Gastrocnemius medialis (tissue), 4 donors: ENCODE results near the gene CIDEC. TPM values are rescaled to one million over a fixed set of nuclear protein-coding genes. Genes with fewer than 3 reads are reported as not detected.

Experiments
- ATAC-seq, 2 donors: fragments of 150-250 bp; one replicate each; pipeline ENCODE4 v1.9.1; 2016
- DNase-seq, 2 donors: peaks; one replicate each; pipeline ENCODE4 v3.0.0-alpha.2; 2019
- H3K27ac ChIP-seq, 4 donors: fragments of 200-600 bp; sonication (generic); 1 replicate in 1 of 4; 2 replicates in 3 of 4; pipeline ENCODE4 v1.5.1; 2016 to 2018; ENCODE audit warnings: mild to moderate bottlenecking in 2 of 4, moderate library complexity in 1 of 4
- H3K27me3 ChIP-seq, 3 donors: fragments of 200-600 bp; sonication (generic) in 2 of 3; 1 replicate in 1 of 3; 2 replicates in 2 of 3; pipeline versions ENCODE4 v1.5.1 to v1.6.0; 2016 to 2019; ENCODE audit warnings: mild to moderate bottlenecking in 1 of 3, moderate library complexity in 1 of 3
- H3K36me3 ChIP-seq, 2 donors: fragments of 200-600 bp; sonication (generic) in 1 of 2; one replicate each; pipeline ENCODE4 v1.5.1; 2017 to 2018
- H3K4me1 ChIP-seq, 2 donors: fragments of 200-600 bp; sonication (generic) in 1 of 2; one replicate each; pipeline ENCODE4 v1.5.1; 2016 to 2017; ENCODE audit warnings: mild to moderate bottlenecking in 2 of 2
- H3K4me3 ChIP-seq, 4 donors: fragments of 200-600 bp; sonication (generic) in 3 of 4; 1 replicate in 1 of 4; 2 replicates in 3 of 4; pipeline ENCODE4 v1.5.1; 2016 to 2019; ENCODE audit warnings: mild to moderate bottlenecking in 2 of 4
- H3K9me3 ChIP-seq, 3 donors: fragments of 200-600 bp; sonication (generic) in 2 of 3; 1 replicate in 1 of 3; 2 replicates in 2 of 3; pipeline ENCODE4 v1.5.1; 2016 to 2019
- POLR2A ChIP-seq, 2 donors: fragments of 450-650 bp; IDR thresholded peaks; one replicate each; pipeline ENCODE4 v1.6.1; 2017; ENCODE audit warnings: antibody characterized with exemption in 2 of 2, mild to moderate bottlenecking in 2 of 2, moderate library complexity in 2 of 2
- in situ Hi-C, 4 donors: fragments of 200-750 bp; cut with MboI; loops; one replicate each; pipeline versions ENCODE4 v1.15.0 to v1.8.0; 2017; ENCODE audit warnings: low sequenced_read_pairs in 4 of 4
- intact Hi-C: fragments of 100-400 bp; cut with DNase I; formaldehyde crosslinking; loops from one replicate; pipeline ENCODE4 v1.15.1; 2023; ENCODE audit warnings: low total_unique reads
- total RNA-seq, 4 donors: library from RNA; depleted of rRNA; stranded (reverse); fragments of >200 nt; gene quantifications; one replicate each; pipeline versions ENCODE4 v1.1.0 to v1.2.3, GENCODE V29; 2016
- TF ChIP-seq, protein P1 (sequence below), 5 experiments: fragments of 450-650 bp in 3 of 5; fragments of 200-600 bp in 2 of 5; sonication (generic) in 2 of 5; IDR thresholded peaks in 4 of 5; conservative IDR thresholded peaks in 1 of 5; 1 replicate in 4 of 5; 2 replicates in 1 of 5; pipeline ENCODE4 v1.5.1; 2016 to 2019; ENCODE audit warnings: antibody characterized with exemption in 5 of 5, mild to moderate bottlenecking in 3 of 5, moderate library complexity in 3 of 5

Gene CIDEC
- total RNA-seq, 4 donors from 2014 or later: 1.4 to 13.4 (median 3.5) TPM

DNA sequence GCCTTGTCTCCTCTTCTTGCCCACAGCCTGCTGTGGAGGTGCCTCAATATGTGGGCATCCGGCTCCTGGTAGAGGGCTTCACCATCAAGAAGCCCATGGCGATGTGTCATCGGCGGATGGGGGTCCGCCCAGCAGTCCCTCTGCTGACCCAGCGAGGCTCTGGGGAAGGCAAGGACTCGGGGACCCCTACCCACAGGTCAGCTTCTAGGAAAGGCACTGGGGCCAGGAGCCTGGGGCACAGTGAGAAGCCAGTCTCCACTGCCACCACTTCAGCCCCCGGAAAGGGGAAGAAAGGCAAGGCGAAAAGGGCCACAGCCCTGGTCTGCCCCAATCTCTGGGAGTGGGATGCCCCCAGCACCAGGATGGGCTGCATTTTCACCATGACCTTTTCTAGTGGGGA is 47.0 kb downstream of the CIDEC start:
- ATAC-seq: no peak
- Histone ChIP-seq H3K4me3 (no peak overlapping the region), H3K27me3 (no peaks in the 10 kb centered on the region), H3K36me3 (peaks cover 0 to 48% of the 10 kb centered on the region in 2 donors), H3K27ac (no peak overlapping the region), H3K9me3 (no peaks in the 10 kb centered on the region), H3K4me1 (no peaks in the 10 kb centered on the region)
- in situ Hi-C loops (no loop called here), intact Hi-C loops (no loop called here)
- DNase-seq: no peak
- TF ChIP-seq, protein P1, sequence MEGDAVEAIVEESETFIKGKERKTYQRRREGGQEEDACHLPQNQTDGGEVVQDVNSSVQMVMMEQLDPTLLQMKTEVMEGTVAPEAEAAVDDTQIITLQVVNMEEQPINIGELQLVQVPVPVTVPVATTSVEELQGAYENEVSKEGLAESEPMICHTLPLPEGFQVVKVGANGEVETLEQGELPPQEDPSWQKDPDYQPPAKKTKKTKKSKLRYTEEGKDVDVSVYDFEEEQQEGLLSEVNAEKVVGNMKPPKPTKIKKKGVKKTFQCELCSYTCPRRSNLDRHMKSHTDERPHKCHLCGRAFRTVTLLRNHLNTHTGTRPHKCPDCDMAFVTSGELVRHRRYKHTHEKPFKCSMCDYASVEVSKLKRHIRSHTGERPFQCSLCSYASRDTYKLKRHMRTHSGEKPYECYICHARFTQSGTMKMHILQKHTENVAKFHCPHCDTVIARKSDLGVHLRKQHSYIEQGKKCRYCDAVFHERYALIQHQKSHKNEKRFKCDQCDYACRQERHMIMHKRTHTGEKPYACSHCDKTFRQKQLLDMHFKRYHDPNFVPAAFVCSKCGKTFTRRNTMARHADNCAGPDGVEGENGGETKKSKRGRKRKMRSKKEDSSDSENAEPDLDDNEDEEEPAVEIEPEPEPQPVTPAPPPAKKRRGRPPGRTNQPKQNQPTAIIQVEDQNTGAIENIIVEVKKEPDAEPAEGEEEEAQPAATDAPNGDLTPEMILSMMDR (IDR thresholded peaks at IDR 0.05 in 4 of 5, conservative IDR thresholded peaks at IDR 0.05 in 1 of 5): no peak
- no peak for TF ChIP-seq POLR2A (IDR thresholded peaks at IDR 0.05)

GRCh38 chr3:9831253-9831652 is 48.8 kb downstream of the CIDEC start:
- in situ Hi-C loops: no loop called here
- H3K9me3 ChIP-seq: no peaks in the 10 kb centered on the region
- H3K36me3 ChIP-seq: peaks cover 0 to 44% of the 10 kb centered on the region in 2 donors
- H3K4me1 ChIP-seq: no peaks in the 10 kb centered on the region
- H3K4me3 ChIP-seq: no peak overlapping the region
- intact Hi-C loops: no loop called here
- ATAC-seq: no peak
- no peak for DNase-seq
- H3K27me3 ChIP-seq: no peaks in the 10 kb centered on the region
- H3K27ac ChIP-seq: no peak overlapping the region
- TF ChIP-seq, protein P1 (IDR thresholded peaks at IDR 0.05 in 4 of 5, conservative IDR thresholded peaks at IDR 0.05 in 1 of 5): no peak
- TF ChIP-seq POLR2A (IDR thresholded peaks at IDR 0.05): no peak

GRCh38 chr3:9828801-9829755 is 51.0 kb downstream of the CIDEC start:
- TF ChIP-seq POLR2A (IDR thresholded peaks at IDR 0.05): no peak
- TF ChIP-seq, protein P1 (IDR thresholded peaks at IDR 0.05 in 4 of 5, conservative IDR thresholded peaks at IDR 0.05 in 1 of 5): no peak
- no peak overlapping the region for H3K4me3 ChIP-seq
- in situ Hi-C loops: no loop called here
- ATAC-seq: no peak
- intact Hi-C loops: no loop called here
- H3K36me3 ChIP-seq: peaks cover 0 to 28% of the 10 kb centered on the region in 2 donors
- H3K4me1 ChIP-seq: no peaks in the 10 kb centered on the region
- no peaks in the 10 kb centered on the region for H3K9me3 ChIP-seq
- H3K27ac ChIP-seq: no peak overlapping the region
- no peaks in the 10 kb centered on the region for H3K27me3 ChIP-seq
- DNase-seq: no peak

GRCh38 chr3:9826815-9827573 is 53.1 kb downstream of the CIDEC start:
- Histone ChIP-seq H3K36me3 (peaks cover 0 to 21% of the 10 kb centered on the region in 2 donors), H3K4me3 (no peak overlapping the region), H3K4me1 (no peaks in the 10 kb centered on the region), H3K27ac (no peak overlapping the region), H3K9me3 (no peaks in the 10 kb centered on the region), H3K27me3 (no peaks in the 10 kb centered on the region)
- intact Hi-C loops (no loop called here), in situ Hi-C loops (no loop called here)
- TF ChIP-seq POLR2A (IDR thresholded peaks at IDR 0.05): no peak
- TF ChIP-seq, protein P1 (IDR thresholded peaks at IDR 0.05 in 4 of 5, conservative IDR thresholded peaks at IDR 0.05 in 1 of 5): no peak
- DNase-seq (no peak), ATAC-seq (no peak)
